ENCODE measurements around the gene THUMPD2.

THUMPD2 gene

GRCh38 chr2:39778775-39779340, at the start of gene THUMPD2:
THUMPD2 (minus strand) TSS chr2:39779258; CDS start chr2:39779239, 19 bp downstream.
- TF ChIP-seq CTCF (IDR thresholded peaks at IDR 0.05; ENCODE audit: low read depth, low read length, missing control alignments): no peak
- no peak for DNase-seq (ENCODE audit: extremely low read depth, low read depth)

GRCh38 chr2:39821871-39822270, 42.8 kb upstream of the THUMPD2 start:
- H3K4me3 ChIP-seq (replicated peaks; ENCODE audit: low read depth, low read length): no peak overlapping the region
- no peak for DNase-seq (ENCODE audit: extremely low read depth, low read depth)
- TF ChIP-seq CTCF (IDR thresholded peaks at IDR 0.05; ENCODE audit: low read depth, low read length, missing control alignments): no peak

More at GRCh38 chr2:39778775-39779340, at the start of gene THUMPD2:
- peak within 1 kb of the TSS; percentile 76 for H3K4me3 ChIP-seq (replicated peaks; ENCODE audit: low read depth, low read length)

- TF ChIP-seq CTCF (IDR thresholded peaks at IDR 0.05; ENCODE audit: low read depth, low read length, missing control alignments): no peak
- DNase-seq (ENCODE audit: extremely low read depth, low read depth): no peak
Observed at GRCh38 chr2:39816845-39817244, 37.8 kb upstream of the THUMPD2 start.

GRCh38 chr2:39816428-39816827, 37.4 kb upstream of the THUMPD2 start:
- H3K4me3 ChIP-seq (replicated peaks; ENCODE audit: low read depth, low read length): no peak overlapping the region
- TF ChIP-seq CTCF (IDR thresholded peaks at IDR 0.05; ENCODE audit: low read depth, low read length, missing control alignments): no peak
- DNase-seq (ENCODE audit: extremely low read depth, low read depth): no peak

More at GRCh38 chr2:39816845-39817244, 37.8 kb upstream of the THUMPD2 start:
- H3K4me3 ChIP-seq (replicated peaks; ENCODE audit: low read depth, low read length): no peak overlapping the region

- TF ChIP-seq CTCF (IDR thresholded peaks at IDR 0.05; ENCODE audit: low read depth, low read length, missing control alignments): no peak
- no peak for DNase-seq (ENCODE audit: extremely low read depth, low read depth)
- H3K4me3 ChIP-seq (replicated peaks; ENCODE audit: low read depth, low read length): no peak overlapping the region
Observed at GRCh38 chr2:39805936-39806608, 27.0 kb upstream of the THUMPD2 start.

GRCh38 chr2:39803839-39804238, 24.8 kb upstream of the THUMPD2 start:
- DNase-seq (ENCODE audit: extremely low read depth, low read depth): no peak
- H3K4me3 ChIP-seq (replicated peaks; ENCODE audit: low read depth, low read length): no peak overlapping the region
- TF ChIP-seq CTCF (IDR thresholded peaks at IDR 0.05; ENCODE audit: low read depth, low read length, missing control alignments): no peak

Data from HFF-Myc (cell line).